Astrocyte (in vitro differentiated cells and primary cell): ENCODE results near the gene ATXN1.

ENCODE experiments used
- CTCF ChIP-seq: IDR thresholded peaks from 2 replicates; pipeline ENCODE4 v1.5.1; 2011; ENCODE audit warnings: low read depth, mild to moderate bottlenecking, inconsistent platforms, low read length, moderate library complexity; ENCODE audit not compliant: insufficient read depth
- EZH2 ChIP-seq: IDR thresholded peaks from 2 replicates; pipeline ENCODE4 v1.6.1; 2012; ENCODE audit warnings: mild to moderate bottlenecking, low read length, inconsistent platforms; ENCODE audit not compliant: insufficient read depth

GRCh38 chr6:16334671-16335070, 426.6 kb downstream of the ATXN1 start:
- TF ChIP-seq CTCF (no peak), EZH2 (no peak)
